Measurements from ENCODE around the gene ZEB1. TPM values are rescaled to one million over a fixed set of nuclear protein-coding genes. Genes with fewer than 3 reads are reported as not detected.

The ZEB1 gene
- 15.6 and 18.0 TPM in 2 replicates for polyA plus RNA-seq
- 84.7 and 101 TPM in 2 replicates for polyA minus RNA-seq

- Histone ChIP-seq H3K4me3 (ENCODE audit: low read length) (peak within 1 kb of the TSS; percentile 91), H3K9me2 (ENCODE audit: insufficient read depth, low read length) (no peaks in the 10 kb centered on the region), H2AFZ (ENCODE audit: low read depth, low read length) (peak within 1 kb of the TSS; percentile 97), H3K27me3 (ENCODE audit: insufficient read depth, low read depth, low read length) (no peaks in the 10 kb centered on the region), H3K9me3 (ENCODE audit: low read length) (no peaks in the 10 kb centered on the region), H3K9ac (ENCODE audit: low read length) (peak within 1 kb of the TSS; percentile 75), H3K79me2 (replicated peaks; ENCODE audit: insufficient read depth, low read length) (peaks cover 40% of the 10 kb centered on the region), H3K4me2 (ENCODE audit: low read length) (peak within 1 kb of the TSS; percentile 89), H3F3A (ENCODE audit: insufficient read depth, low read length, poor library complexity, severe bottlenecking) (peaks cover 2% of the 10 kb centered on the region), H3K27ac (ENCODE audit: low read length) (peak within 1 kb of the TSS; percentile 68), H3K36me3 (ENCODE audit: insufficient read depth, low read length) (no peaks in the 10 kb centered on the region), H4K20me1 (ENCODE audit: insufficient read depth) (no peaks in the 10 kb centered on the region)
- no peak for TF ChIP-seq EZH2 (IDR thresholded peaks at IDR 0.05; ENCODE audit: borderline replicate concordance, insufficient read depth, low read length, poor library complexity, severe bottlenecking)
- peak; percentile 58 for TF ChIP-seq MXI1 (conservative IDR thresholded peaks at IDR 0.05; ENCODE audit: poor library complexity, severe bottlenecking)
- TF ChIP-seq EP300 (conservative IDR thresholded peaks at IDR 0.05; ENCODE audit: poor library complexity, severe bottlenecking): no peak
- peak; percentile 11 for TF ChIP-seq RAD21 (conservative IDR thresholded peaks at IDR 0.05)
- peak; percentile 54 for TF ChIP-seq SMC3 (conservative IDR thresholded peaks at IDR 0.05; ENCODE audit: poor library complexity)
- peak; percentile 63 for TF ChIP-seq TAF1 (IDR thresholded peaks at IDR 0.05; ENCODE audit: low read depth)
- TF ChIP-seq POLR2AphosphoS5 (IDR thresholded peaks at IDR 0.05): peak; percentile 82
- TF ChIP-seq, protein P1, sequence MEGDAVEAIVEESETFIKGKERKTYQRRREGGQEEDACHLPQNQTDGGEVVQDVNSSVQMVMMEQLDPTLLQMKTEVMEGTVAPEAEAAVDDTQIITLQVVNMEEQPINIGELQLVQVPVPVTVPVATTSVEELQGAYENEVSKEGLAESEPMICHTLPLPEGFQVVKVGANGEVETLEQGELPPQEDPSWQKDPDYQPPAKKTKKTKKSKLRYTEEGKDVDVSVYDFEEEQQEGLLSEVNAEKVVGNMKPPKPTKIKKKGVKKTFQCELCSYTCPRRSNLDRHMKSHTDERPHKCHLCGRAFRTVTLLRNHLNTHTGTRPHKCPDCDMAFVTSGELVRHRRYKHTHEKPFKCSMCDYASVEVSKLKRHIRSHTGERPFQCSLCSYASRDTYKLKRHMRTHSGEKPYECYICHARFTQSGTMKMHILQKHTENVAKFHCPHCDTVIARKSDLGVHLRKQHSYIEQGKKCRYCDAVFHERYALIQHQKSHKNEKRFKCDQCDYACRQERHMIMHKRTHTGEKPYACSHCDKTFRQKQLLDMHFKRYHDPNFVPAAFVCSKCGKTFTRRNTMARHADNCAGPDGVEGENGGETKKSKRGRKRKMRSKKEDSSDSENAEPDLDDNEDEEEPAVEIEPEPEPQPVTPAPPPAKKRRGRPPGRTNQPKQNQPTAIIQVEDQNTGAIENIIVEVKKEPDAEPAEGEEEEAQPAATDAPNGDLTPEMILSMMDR (IDR thresholded peaks at IDR 0.05; ENCODE audit: poor library complexity, severe bottlenecking): peak; percentile 47
- TF ChIP-seq, protein P2, sequence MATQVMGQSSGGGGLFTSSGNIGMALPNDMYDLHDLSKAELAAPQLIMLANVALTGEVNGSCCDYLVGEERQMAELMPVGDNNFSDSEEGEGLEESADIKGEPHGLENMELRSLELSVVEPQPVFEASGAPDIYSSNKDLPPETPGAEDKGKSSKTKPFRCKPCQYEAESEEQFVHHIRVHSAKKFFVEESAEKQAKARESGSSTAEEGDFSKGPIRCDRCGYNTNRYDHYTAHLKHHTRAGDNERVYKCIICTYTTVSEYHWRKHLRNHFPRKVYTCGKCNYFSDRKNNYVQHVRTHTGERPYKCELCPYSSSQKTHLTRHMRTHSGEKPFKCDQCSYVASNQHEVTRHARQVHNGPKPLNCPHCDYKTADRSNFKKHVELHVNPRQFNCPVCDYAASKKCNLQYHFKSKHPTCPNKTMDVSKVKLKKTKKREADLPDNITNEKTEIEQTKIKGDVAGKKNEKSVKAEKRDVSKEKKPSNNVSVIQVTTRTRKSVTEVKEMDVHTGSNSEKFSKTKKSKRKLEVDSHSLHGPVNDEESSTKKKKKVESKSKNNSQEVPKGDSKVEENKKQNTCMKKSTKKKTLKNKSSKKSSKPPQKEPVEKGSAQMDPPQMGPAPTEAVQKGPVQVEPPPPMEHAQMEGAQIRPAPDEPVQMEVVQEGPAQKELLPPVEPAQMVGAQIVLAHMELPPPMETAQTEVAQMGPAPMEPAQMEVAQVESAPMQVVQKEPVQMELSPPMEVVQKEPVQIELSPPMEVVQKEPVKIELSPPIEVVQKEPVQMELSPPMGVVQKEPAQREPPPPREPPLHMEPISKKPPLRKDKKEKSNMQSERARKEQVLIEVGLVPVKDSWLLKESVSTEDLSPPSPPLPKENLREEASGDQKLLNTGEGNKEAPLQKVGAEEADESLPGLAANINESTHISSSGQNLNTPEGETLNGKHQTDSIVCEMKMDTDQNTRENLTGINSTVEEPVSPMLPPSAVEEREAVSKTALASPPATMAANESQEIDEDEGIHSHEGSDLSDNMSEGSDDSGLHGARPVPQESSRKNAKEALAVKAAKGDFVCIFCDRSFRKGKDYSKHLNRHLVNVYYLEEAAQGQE (IDR thresholded peaks at IDR 0.05; ENCODE audit: borderline replicate concordance): no peak
Measured at GRCh38 chr10:31318854-31319601, at the start of gene ZEB1. ZEB1 (plus strand) TSS chr10:31319216; CDS start chr10:31319235, 19 bp downstream.

- H3K36me3 ChIP-seq (ENCODE audit: insufficient read depth, low read length): no peaks in the 10 kb centered on the region
- no peak overlapping the region for H3K27ac ChIP-seq (ENCODE audit: low read length)
- no peaks in the 10 kb centered on the region for H3K79me2 ChIP-seq (replicated peaks; ENCODE audit: insufficient read depth, low read length)
- H3K9ac ChIP-seq (ENCODE audit: low read length): no peak overlapping the region
- no peak overlapping the region for H3K4me2 ChIP-seq (ENCODE audit: low read length)
- H3F3A ChIP-seq (ENCODE audit: insufficient read depth, low read length, poor library complexity, severe bottlenecking): no peaks in the 10 kb centered on the region
- H3K27me3 ChIP-seq (ENCODE audit: insufficient read depth, low read depth, low read length): no peaks in the 10 kb centered on the region
- TF ChIP-seq RAD21 (conservative IDR thresholded peaks at IDR 0.05) (no peak), EZH2 (IDR thresholded peaks at IDR 0.05; ENCODE audit: borderline replicate concordance, insufficient read depth, low read length, poor library complexity, severe bottlenecking) (no peak), EP300 (conservative IDR thresholded peaks at IDR 0.05; ENCODE audit: poor library complexity, severe bottlenecking) (no peak), MXI1 (conservative IDR thresholded peaks at IDR 0.05; ENCODE audit: poor library complexity, severe bottlenecking) (no peak), TAF1 (IDR thresholded peaks at IDR 0.05; ENCODE audit: low read depth) (no peak), SMC3 (conservative IDR thresholded peaks at IDR 0.05; ENCODE audit: poor library complexity) (no peak), POLR2AphosphoS5 (IDR thresholded peaks at IDR 0.05) (no peak)
- TF ChIP-seq, protein P1 (IDR thresholded peaks at IDR 0.05; ENCODE audit: poor library complexity, severe bottlenecking): no peak
- TF ChIP-seq, protein P2 (IDR thresholded peaks at IDR 0.05; ENCODE audit: borderline replicate concordance): no peak
- H2AFZ ChIP-seq (ENCODE audit: low read depth, low read length): no peak overlapping the region
- no peak overlapping the region for H3K4me3 ChIP-seq (ENCODE audit: low read length)
- H3K9me2 ChIP-seq (ENCODE audit: insufficient read depth, low read length): no peaks in the 10 kb centered on the region
- H3K9me3 ChIP-seq (ENCODE audit: low read length): no peaks in the 10 kb centered on the region
- H4K20me1 ChIP-seq (ENCODE audit: insufficient read depth): no peaks in the 10 kb centered on the region
Measured at GRCh38 chr10:31270954-31271353, 48.1 kb upstream of the ZEB1 start.

Measured in neural cell (in vitro differentiated cells).